Aorta (tissue), 5 donors: ENCODE results near the gene ANKRD13B. TPM values are rescaled to one million over a fixed set of nuclear protein-coding genes. Genes with fewer than 3 reads are reported as not detected.

ENCODE experiments used
- ATAC-seq: fragments of 200-7000 bp; cut with Tn5 transposase; one replicate; pipeline ENCODE4 v1.9.1; 2022; ENCODE audit warnings: moderate library complexity; ENCODE audit not compliant: low FRiP score
- DNase-seq, 2 donors: peaks; one replicate each; pipeline ENCODE4 v3.0.0-alpha.2; 2020
- H3K27ac ChIP-seq, 2 donors: one replicate each; pipeline ENCODE4 v1.5.1; 2013; ENCODE audit warnings: low read length in 2 of 2, mild to moderate bottlenecking in 2 of 2, moderate library complexity in 2 of 2, control low read depth in 1 of 2, inconsistent platforms in 1 of 2, low read depth in 1 of 2
- H3K27me3 ChIP-seq, 2 donors: one replicate each; pipeline ENCODE4 v1.6.1; 2013; ENCODE audit warnings: control low read depth in 1 of 2, low read length in 1 of 2, mild to moderate bottlenecking in 1 of 2, moderate library complexity in 1 of 2; ENCODE audit not compliant: insufficient read depth in 2 of 2, control insufficient read depth in 1 of 2
- H3K36me3 ChIP-seq, 2 donors: one replicate each; pipeline ENCODE4 v1.6.1; 2013; ENCODE audit warnings: control low read depth in 1 of 2, low read length in 1 of 2, mild to moderate bottlenecking in 1 of 2; ENCODE audit not compliant: insufficient read depth in 2 of 2, control insufficient read depth in 1 of 2
- H3K4me1 ChIP-seq, 2 donors: one replicate each; pipeline ENCODE4 v1.6.1; 2013; ENCODE audit warnings: low read length in 2 of 2, control low read depth in 1 of 2, mild to moderate bottlenecking in 1 of 2, moderate library complexity in 1 of 2; ENCODE audit not compliant: insufficient read depth in 2 of 2, control insufficient read depth in 1 of 2
- H3K4me3 ChIP-seq, 2 donors: one replicate each; pipeline ENCODE4 v1.5.1; 2013; ENCODE audit warnings: low read length in 2 of 2, control low read depth in 1 of 2, mild to moderate bottlenecking in 1 of 2
- H3K9me3 ChIP-seq: one replicate; pipeline ENCODE4 v1.6.1; 2013; ENCODE audit warnings: mild to moderate bottlenecking, low read length; ENCODE audit not compliant: control insufficient read depth
- WGBS, 2 donors: extraction: QIAGEN DNeasy Blood & Tissue Kit; methylation state at CpG; one replicate each; pipeline ENCODE4 v1.1.7; 2013; 5-methylcytosine and 5-hydroxymethylcytosine counted together
- intact Hi-C, 2 donors: fragments of 100-400 bp; cut with DNase I; formaldehyde crosslinking; loops; one replicate each; pipeline versions ENCODE4 v1.14.2 to v1.15.0; 2022
- polyA plus RNA-seq, 2 donors: library from polyadenylated mRNA; stranded (reverse); fragments of 200-250 nt; gene quantifications; one replicate each; pipeline ENCODE4 v1.2.3, GENCODE V29; 2013
- total RNA-seq, 2 donors: library from RNA; stranded (reverse); fragmentation: NEBNext Ultra II Directional; extraction: Animal tissue kit (Norgen Biotek cat#: 25700); gene quantifications; one replicate each; pipeline ENCODE4 v1.2.1, GENCODE V29; 2021
- donor health status: healthy with polysubstance abuse.
- donor health status: Bipolar disorder and iron deficiency.
- donor health status: DM: no; HTN: no; CAD: no.
- donor health status: DM: no; HTN: no; CAD: no.
- donor health status: DM: yes; HTN: yes; CAD: no.

ANKRD13B gene
- total and polyA plus RNA-seq, 4 donors = 0.88 to 19.7 (median 7.9) TPM

DNA sequence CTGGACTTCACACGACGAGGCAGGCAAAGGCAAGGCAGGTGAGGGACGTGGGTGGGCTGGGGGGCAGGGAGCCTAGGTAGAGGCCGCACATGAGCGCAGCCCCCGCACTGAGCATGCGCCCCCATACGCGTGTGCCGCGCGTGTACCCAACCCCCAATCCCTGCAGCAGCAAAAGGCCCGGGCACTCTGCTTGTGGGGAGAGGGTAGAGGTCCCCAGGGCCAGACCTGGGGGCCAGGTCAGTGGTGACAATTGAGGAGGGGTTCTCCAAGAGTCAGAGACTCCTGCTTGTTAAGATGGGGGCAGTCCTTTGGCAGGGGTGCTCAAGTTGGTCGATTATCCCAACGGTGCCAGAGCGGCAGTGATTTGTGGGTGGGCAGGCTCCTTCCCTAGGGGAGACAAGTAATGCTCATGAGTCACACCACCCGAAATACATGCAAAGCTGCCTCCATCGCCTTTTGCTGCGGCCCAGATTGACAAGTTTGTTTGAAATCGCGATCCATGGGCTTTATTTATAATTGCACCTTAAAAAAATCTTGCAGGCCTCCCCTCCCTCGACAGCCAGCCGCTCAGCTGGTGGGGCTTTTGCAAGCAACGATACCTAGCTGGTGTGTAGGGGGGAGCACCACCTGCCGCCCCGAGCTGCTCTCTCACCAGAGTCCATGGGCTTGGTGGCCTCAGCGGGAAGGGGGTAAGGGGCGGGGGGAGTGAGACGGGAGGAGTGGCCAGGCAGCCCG, 2.4 kb upstream of the ANKRD13B start:
- no peaks in the 10 kb centered on the region for H3K27me3 ChIP-seq
- 19 to 22% methylated on average over 29 to 30 of the region's 30 CpGs for WGBS, 2 donors
- H3K9me3 ChIP-seq = no peaks in the 10 kb centered on the region
- intact Hi-C loops = no loop called here
- ATAC-seq (peak; percentile 2), DNase-seq (peak in 1 of 2 donors; percentile 82)
- no peak overlapping the region for H3K4me3 ChIP-seq
- H3K4me1 ChIP-seq = peaks cover 0 to 2% of the 10 kb centered on the region in 2 donors
- H3K36me3 ChIP-seq = no peaks in the 10 kb centered on the region
- H3K27ac ChIP-seq = peak overlapping the region in 1 of 2 donors; percentile 71

DNA sequence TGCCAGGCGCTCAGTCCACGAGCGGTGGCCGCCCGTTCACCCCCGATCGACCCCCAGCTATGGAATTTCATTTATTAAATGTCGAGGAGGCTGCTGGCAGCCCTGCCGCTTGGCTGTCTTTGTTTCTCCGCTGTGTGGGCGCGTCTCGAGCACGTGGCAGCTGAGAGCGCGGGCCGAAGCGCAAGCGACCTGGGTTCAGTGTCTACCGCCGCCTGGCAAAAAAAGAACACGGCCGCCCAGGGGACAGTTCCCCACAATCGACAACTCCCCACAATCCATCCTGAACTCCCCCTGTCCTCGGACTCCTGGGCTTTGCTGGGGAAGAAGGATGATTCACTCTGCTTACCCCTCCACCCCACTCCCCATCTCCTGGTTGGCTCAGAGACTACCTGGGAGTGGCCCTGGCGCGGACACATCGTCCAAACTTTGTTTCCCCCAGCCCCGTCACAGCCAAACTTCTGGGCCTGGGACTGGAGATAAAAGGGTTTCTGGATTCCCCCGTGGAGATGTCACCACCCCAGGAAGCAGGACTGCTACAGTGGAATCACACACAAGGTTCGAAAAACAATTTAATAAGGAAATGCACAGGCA, 1.7 kb upstream of the ANKRD13B start:
- Histone ChIP-seq H3K9me3 (no peaks in the 10 kb centered on the region), H3K27ac (peak overlapping the region in 1 of 2 donors; percentile 71), H3K36me3 (no peaks in the 10 kb centered on the region), H3K27me3 (no peaks in the 10 kb centered on the region), H3K4me1 (peaks cover 0 to 2% of the 10 kb centered on the region in 2 donors), H3K4me3 (no peak overlapping the region)
- 1 to 3% methylated on average over 30 to 31 of the region's 31 CpGs for WGBS, 2 donors
- ATAC-seq (peak; percentile 53), DNase-seq (peak; percentile 78 to 88)
- intact Hi-C loops = no loop called here

DNA sequence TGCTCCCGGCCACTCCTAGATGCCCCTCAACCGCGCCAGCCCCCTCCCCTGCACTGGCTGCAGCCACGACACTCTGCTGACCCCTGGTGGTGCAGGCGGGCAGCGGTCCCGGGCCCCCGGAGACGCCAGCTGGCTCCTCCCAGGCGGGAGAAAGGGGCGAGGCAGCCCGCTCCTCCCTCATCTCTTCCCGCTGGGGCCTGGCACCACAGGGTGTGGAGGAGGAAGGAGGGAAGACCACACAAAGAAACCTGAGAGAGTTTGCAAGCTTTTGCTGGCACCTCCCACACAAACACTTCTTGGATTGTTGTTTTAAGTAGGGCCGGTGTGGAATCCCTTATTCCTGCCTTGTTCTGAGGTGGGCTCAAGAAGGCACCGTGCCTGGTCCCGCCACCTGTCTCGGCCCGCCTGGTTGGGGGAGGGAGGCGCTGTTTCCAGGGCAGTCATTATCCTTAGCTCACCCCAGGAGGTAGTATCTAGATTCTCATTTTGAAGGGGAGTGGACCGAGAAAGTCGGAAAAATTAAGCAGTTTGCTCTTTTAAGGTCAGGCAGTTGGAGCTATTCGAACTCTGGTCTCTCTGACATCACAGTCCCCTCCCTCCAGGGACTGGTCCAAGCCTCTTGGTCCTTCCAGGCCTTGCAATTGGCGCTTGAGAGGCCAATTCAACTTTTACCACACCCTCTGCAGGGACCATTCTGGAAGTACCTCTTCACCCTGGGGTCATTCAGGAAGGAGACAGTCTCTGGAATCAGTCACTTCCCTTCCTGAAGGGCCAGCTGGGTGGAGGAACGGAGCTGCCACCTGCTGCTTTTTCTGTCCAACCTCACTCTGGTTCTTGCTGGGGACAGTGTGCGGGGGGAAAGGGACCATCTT, 959 bp upstream of the ANKRD13B start:
- Histone ChIP-seq H3K4me1 (peaks cover 0 to 2% of the 10 kb centered on the region in 2 donors), H3K27me3 (no peaks in the 10 kb centered on the region), H3K27ac (peak overlapping the region in 1 of 2 donors; percentile 74), H3K9me3 (no peaks in the 10 kb centered on the region), H3K4me3 (no peak overlapping the region), H3K36me3 (no peaks in the 10 kb centered on the region)
- 8 to 9% methylated on average over 25 of the region's 25 CpGs for WGBS, 2 donors
- intact Hi-C loops = no loop called here
- ATAC-seq (peak; percentile 90), DNase-seq (peak; percentile 92 to 96)

DNA sequence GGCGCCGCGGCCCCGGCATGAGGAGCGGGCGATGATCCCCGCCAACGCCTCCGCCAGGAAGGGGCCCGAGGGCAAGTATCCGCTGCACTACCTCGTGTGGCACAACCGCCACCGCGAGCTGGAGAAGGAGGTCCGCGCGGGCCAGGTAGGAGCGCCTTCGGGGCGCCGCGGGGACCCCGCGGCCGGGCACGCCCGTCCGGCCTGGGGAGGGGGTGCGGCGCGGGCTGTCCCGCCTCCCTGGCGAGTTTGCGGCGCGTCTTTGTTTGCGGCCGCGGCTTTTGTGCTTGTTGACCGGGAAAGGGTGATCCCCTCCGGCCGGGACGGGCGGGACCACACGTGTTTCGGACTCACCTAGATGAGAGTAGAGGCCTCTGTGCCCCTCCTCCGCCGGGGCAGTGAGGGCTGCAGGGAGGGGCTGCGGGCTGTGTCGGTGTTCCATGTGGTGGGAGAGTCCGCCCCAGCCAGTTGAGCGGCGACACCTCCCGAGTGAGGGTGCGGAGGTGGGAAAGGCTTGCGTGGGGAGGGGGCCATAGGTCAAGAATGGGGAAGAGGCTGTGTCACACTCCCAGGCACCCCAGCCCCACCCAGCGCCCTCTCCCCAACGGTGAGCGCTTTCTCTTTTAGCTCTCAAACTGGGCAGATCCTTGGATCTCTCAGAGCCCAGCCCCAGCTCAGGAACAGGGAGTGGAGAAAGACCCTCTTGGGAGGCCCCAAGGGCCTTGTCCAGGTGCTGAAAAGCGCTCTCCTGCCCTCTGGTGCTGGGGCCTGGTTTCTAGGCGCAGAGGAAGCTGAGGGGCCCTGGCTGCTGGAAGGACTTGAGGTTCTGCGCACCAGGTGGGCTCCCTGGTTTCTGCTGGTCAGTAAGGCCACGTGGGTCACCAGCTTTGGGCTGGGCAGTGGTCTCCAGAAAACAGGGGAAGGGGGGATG, 923 bp downstream of the ANKRD13B start:
- peaks cover 0 to 2% of the 10 kb centered on the region in 2 donors for H3K4me1 ChIP-seq
- no peaks in the 10 kb centered on the region for H3K36me3 ChIP-seq
- ATAC-seq = no peak
- H3K4me3 ChIP-seq = peak overlapping the region; percentile 61 to 63
- H3K27ac ChIP-seq = no peak overlapping the region
- intact Hi-C loops = no loop called here
- peak in 1 of 2 donors; percentile 75 for DNase-seq
- H3K27me3 ChIP-seq = no peaks in the 10 kb centered on the region
- 11 to 13% methylated on average over 55 to 64 of the region's 64 CpGs for WGBS, 2 donors
- no peaks in the 10 kb centered on the region for H3K9me3 ChIP-seq

DNA sequence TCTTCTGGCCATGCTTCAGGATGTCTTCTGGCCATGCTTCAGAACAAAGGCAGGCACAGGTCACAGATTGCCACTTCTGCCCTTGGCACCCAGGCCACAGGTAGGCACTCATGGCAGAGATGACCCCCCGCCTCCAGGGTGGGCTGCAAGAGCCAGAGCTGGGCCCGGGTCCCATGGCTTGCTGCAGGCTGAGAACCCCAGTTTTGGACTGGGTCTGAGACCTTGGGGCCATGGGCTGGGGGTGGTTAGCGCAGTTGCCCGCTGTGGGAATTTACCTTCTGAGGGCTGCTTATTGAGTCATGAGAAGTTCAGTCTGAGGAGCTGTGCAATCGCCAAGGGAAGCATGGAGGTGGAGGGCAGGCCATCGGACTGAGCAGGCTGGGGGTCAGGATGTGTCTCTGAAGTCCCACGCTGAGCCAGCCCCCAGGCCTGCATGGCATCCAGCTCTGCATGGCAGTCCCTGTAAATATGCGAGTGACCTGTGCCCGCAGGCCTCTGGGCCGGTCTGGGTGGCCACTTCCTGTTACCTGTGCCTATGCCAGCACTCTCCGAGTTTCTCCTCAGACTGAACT, 1.7 kb downstream of the ANKRD13B start:
- Histone ChIP-seq H3K4me3 (no peak overlapping the region), H3K4me1 (peaks cover 0 to 2% of the 10 kb centered on the region in 2 donors), H3K9me3 (no peaks in the 10 kb centered on the region), H3K36me3 (no peaks in the 10 kb centered on the region), H3K27ac (no peak overlapping the region), H3K27me3 (no peaks in the 10 kb centered on the region)
- DNase-seq = no peak
- ATAC-seq = no peak
- WGBS, 2 donors = 92 to 96% methylated on average over 11 of the region's 11 CpGs
- intact Hi-C loops = no loop called here

DNA sequence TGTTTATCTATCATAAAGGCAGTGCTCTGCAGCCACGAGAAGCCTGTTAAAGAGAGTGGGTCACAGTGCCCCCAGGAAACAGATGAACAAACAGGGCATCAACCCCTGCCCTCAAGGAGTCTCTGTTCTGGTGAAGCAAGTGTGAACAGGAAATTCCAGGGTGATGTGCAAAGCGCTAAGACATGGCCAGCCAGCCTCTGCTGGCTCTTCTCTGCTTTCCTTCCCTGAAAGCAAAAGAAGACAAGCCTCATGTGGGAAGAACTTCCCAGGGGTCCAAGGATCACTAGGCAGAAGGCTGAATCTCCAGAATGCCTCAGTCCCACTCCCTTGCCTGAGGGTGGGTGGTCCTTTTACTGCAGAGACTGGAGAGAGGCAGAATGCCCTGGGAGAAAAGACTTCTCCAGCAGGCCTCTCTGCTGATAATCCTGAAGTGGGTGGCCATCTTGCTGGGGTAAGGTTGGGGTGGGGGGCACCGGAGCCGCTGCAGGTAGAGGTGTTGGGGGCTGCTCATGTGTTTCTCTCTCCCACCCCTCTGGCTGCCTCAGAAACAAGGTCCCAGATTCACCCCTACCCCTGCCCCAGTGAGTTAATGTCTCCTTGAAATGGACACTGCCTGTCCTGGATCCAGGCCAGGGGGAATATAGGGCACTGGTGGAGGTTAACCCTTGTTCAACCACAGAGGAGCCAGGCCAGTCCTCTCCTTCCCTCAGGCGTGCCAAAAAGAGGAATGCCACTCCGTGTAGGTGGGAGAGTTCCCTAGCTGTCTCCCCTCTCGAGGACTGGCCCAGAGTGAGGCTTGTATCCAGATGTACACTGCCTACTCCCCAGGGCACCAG, 2.4 kb downstream of the ANKRD13B start:
- Histone ChIP-seq H3K36me3 (no peaks in the 10 kb centered on the region), H3K27me3 (no peaks in the 10 kb centered on the region), H3K4me3 (no peak overlapping the region), H3K27ac (no peak overlapping the region), H3K4me1 (peaks cover 0 to 2% of the 10 kb centered on the region in 2 donors), H3K9me3 (no peaks in the 10 kb centered on the region)
- ATAC-seq (no peak), DNase-seq (no peak)
- 86 to 91% methylated on average over 7 of the region's 7 CpGs for WGBS, 2 donors
- intact Hi-C loops = no loop called here

DNA sequence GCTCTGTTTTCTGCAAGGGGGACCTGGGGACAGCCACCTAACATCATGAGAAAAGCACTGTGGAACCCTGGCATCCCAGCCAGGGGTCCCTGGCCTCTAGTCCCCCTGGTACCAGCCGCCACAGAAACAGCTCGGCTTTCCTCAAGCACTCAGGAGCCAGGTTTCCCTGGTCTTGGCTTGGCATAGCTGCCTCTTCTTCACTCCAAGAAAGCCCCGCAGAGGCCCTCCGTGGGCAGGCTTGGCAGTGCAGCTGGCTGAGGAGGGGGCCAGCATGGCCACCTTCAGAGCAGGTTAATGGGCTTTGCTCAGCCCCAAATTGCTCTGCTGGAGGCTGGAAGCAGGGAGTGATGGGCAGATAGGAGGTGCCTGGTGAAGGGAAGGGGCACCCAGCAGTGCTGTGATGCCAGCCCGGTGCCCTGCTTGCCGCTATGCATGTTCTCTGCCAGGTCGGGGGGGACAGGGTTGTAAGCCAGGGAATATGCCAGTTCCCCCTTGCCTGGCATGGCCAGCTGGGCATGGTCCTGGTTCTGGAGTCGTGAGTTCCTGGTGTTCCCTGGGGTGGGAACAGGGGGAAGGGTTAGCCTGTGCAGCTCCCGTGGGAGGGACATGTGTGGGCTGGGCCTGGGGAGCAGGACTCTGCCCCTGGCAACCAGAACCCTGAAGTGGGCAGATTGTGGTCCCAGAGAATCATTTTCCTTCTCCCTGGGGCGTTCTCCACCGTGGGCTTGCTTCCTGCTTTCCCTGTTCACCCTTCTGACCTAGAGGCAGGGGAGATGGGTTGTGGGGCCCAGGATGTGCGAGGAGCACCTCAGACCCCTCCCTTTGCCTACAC, 3.2 kb downstream of the ANKRD13B start:
- Histone ChIP-seq H3K4me3 (no peak overlapping the region), H3K4me1 (peaks cover 0 to 2% of the 10 kb centered on the region in 2 donors), H3K9me3 (no peaks in the 10 kb centered on the region), H3K36me3 (no peaks in the 10 kb centered on the region), H3K27ac (no peak overlapping the region), H3K27me3 (no peaks in the 10 kb centered on the region)
- ATAC-seq (no peak), DNase-seq (no peak)
- WGBS, 2 donors = 79 to 81% methylated on average over 12 of the region's 12 CpGs
- intact Hi-C loops = no loop called here
